ENCODE measurements around the gene PTPN23.

PTPN23 gene

GRCh38 chr3:47421741-47422649, 41.2 kb downstream of the PTPN23 start:
- DNase-seq, result no peak

- no peak for DNase-seq
Observed at GRCh38 chr3:47422743-47423142, 41.9 kb downstream of the PTPN23 start.

GRCh38 chr3:47423548-47424145, 42.8 kb downstream of the PTPN23 start:
- no peak for DNase-seq

GRCh38 chr3:47424434-47425382, 43.9 kb downstream of the PTPN23 start:
- DNase-seq, result no peak

GRCh38 chr3:47425383-47425778, 44.6 kb downstream of the PTPN23 start:
- DNase-seq, result no peak

- no peak for DNase-seq
Observed at GRCh38 chr3:47425959-47426358, 45.1 kb downstream of the PTPN23 start.

- DNase-seq, result no peak
Observed at GRCh38 chr3:47427866-47428265, 47.0 kb downstream of the PTPN23 start.

- DNase-seq, result no peak
Observed at GRCh38 chr3:47428662-47429061, 47.8 kb downstream of the PTPN23 start.

- DNase-seq, result no peak
Observed at GRCh38 chr3:47429476-47430270, 48.9 kb downstream of the PTPN23 start.

- DNase-seq, result no peak
Observed at GRCh38 chr3:47430606-47431005, 49.8 kb downstream of the PTPN23 start.

- DNase-seq, result no peak
Observed at GRCh38 chr3:47431225-47431624, 50.4 kb downstream of the PTPN23 start.

- no peak for DNase-seq
Observed at GRCh38 chr3:47432673-47433072, 51.9 kb downstream of the PTPN23 start.

- DNase-seq, result no peak
Observed at GRCh38 chr3:47433796-47434195, 53.0 kb downstream of the PTPN23 start.

GRCh38 chr3:47434849-47435248, 54.0 kb downstream of the PTPN23 start:
- DNase-seq, result no peak

GRCh38 chr3:47436180-47436579, 55.4 kb downstream of the PTPN23 start:
- DNase-seq, result no peak

GRCh38 chr3:47440131-47440530, 59.3 kb downstream of the PTPN23 start:
- no peak for DNase-seq

GRCh38 chr3:47441796-47442551, 61.2 kb downstream of the PTPN23 start:
- DNase-seq, result no peak

- no peak for DNase-seq
Observed at GRCh38 chr3:47443611-47443995, 62.8 kb downstream of the PTPN23 start.

GRCh38 chr3:47444103-47444502, 63.3 kb downstream of the PTPN23 start:
- no peak for DNase-seq

- no peak for DNase-seq
Observed at GRCh38 chr3:47452453-47453215, 71.8 kb downstream of the PTPN23 start.
